ENCODE data around the gene SSTR1.

Gene SSTR1

DNA sequence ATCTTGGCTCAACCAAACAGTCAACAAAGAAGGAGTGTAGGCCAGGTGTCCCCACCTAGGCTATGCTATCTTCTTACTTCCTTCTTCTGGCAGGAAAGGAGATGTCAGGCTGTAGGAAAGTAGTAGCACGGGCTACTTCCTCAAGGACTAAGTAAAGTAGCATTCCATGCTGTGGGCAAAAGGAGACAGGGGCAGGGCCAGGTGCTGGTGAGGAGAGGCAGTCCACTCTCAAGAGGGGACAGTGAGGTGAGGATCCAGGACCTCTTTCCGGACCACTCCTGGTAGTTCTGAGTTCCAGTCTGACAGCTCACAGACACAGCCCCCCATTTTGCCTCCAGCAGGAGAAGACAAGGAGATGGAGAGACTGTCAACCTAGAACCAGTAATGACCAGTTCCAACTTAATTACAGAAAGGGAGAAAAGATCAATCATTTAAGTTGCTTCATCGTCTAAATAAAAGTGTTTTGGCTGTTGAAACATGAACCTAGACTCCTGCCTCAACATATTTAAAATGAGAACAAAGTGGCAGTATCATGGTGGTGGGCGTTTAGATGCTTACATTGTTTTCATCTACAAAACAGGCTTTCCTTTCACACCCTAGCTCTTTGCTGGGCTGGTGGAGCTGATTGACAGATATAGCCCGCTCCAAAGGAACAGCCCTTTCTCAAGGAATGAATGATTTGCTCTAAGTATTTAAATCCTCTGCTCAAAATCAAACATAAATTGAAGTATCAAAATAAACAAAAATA, 5.1 kb upstream of the SSTR1 start:
- DNase-seq (ENCODE audit: low read depth in 2 of 3, low spot score in 1 of 3), result no peak

DNA sequence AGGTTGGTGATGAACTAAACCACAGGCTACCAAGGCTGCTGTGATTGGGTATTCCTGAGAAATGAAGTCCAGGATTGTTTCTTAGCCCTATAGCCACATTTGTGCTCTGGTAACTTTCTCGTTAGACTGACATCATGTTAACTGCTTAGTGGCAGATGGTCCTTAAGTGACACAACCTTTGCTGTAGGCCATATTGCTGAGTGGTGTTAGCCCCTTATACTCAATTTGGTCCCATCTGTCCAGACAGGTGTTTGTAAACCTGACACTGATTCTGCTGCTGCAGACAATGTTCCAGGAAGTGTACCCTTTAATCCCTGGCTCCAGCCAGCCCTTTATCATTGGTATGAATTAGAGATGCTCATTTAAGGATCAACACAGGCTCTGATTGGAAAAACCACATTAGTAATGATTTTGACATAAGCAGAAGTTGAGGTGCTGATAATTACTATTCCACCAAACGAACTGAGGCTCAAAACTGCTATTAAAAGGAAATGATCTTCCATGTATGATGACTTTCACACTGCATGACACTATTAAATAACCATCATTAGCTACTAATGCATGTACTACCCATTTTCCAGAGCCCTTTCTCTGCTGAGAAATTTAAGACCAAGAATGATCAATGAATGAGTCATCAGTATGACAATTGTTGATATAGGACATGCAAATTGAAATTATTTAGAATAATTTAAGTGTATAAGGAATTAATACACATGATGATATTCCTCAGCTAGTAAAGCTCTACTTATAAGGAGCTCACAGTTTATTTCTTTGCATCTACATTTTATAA, 3.6 kb upstream of the SSTR1 start:
- DNase-seq (ENCODE audit: low read depth in 2 of 3, low spot score in 1 of 3), result no peak

DNA sequence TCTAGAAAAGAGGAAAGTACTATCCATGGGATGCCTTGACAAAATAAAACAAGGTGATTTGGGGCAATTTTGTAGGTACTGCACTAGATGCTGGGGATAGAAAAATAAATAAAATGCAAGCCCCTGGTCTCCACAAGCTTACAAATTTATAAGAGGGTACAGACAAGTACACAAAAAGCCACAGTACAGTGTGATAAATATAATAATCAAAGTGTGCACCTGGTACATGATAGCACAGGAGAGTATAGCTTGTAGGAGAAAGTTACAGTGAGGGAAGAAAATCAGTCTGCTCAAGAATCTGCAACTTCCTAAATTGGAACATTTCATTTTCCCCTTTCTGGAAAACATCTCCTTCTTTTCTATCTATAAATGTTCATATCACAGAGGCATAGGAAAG, 3.0 kb upstream of the SSTR1 start:
- no peak for DNase-seq (ENCODE audit: low read depth in 2 of 3, low spot score in 1 of 3)

DNA sequence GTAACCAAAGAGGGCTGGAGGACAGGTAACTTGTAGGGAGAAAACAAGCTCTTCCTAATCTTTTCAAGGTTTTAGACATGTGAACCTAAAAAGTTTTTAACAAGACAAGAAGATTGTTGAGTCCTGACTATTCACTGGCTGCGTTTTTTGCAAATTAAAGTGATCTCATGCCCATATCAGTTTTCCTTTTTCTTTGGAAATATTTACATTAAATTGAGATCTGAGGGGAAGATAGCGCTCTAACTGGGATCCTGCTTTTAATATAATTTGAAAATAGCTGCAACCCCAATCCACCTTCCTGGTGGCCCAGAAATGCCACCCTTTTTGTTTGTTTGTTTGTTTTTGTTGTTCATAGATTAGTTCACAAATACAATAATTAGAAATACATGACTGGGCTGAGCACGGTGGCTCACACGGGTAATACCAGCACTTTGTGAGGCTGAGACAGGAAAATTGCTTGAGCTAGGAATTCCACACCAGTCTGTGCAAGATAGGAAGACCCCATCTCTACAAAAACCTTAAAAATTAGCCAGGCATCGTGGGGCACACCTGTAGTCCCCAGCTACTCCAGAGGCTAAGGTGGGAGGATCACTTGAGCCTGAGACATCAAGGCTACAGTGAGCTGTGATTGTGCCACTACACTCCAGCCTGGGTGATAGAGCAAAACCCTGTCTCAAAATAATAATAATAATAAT, 2.4 kb upstream of the SSTR1 start:
- DNase-seq (ENCODE audit: low read depth in 2 of 3, low spot score in 1 of 3), result no peak

DNA sequence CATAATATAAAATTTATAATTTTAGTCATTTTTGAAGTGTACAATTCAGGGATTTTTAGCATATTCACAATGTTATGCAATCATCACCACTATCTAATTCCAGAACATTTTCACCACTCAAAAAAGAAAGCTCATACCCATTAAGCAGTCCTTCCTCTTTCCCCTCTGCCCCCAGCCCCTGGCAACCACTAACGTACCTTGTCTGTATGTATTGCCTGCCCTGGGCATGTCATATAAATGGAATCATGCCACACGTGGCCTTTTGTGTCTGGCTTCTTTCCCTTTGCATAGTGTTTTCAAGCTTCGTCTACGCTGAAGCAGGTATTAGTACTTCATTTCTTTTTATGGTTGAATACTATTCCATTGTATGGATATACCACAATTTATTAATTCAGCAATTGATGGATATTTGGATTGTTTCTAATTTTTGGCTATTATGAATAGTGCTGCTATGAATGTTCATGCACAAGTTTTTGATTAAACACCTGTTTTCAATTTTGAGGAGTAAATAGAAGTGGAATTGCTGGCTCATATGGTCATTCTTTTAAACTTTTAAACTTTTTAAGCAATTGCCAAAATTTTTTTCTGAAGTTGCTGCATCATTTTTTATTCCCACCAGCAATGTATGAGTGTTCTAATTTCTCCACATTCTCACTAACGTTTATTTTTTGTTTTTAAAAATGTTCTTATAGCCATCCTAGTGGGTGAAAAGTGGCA, 1.6 kb upstream of the SSTR1 start:
- no peak for DNase-seq (ENCODE audit: low read depth in 2 of 3, low spot score in 1 of 3)

DNA sequence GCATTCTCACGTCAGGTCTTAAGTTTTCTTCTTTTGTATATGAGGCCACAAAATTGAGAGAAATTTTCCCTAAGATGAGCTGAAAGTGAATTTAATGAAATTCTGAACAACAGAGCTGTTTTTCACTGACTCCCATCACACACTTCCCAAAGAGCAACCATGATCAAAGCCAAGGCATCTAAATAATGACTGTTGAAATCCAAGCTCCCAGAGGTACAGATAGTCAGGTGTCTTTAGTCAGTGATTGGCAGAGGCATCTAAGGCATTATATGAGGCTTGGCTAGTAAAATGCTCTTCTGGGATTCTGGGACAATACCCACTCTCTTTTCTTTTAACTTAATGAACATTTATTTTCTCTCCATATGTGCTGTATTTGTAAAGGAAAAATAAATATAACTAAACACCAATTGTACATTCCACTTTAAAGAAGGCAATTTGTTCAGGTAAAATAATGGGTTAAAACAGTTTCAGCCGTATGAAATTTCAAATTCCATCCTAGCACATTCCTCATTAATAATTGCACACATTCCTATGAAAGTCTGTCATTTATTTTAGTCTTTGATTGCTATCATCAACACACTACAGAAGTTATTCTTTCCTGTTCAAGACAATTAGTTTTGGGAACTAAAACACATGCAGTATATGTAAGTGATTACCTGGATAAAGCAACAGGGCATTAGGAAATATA, 871 bp upstream of the SSTR1 start:
- DNase-seq (ENCODE audit: low read depth in 2 of 3, low spot score in 1 of 3), result no peak

DNA sequence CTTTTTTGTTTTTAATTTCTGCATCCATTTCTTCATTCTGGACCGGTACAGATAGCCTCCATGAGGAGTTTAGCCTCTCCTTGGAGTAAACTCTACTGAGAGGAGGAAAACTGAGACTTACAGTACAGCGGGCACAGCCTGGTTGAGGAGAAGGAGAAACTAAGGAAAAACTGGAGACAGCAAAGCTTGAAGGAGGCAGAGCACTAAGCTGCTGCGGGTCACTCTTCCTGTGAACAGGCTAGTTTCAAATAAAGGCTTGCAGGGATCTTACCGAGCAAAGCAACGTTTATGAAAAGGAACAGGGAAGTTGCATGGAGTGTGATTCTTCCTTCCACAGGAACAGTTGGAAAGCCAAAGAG, 348 bp upstream of the SSTR1 start:
- no peak for DNase-seq (ENCODE audit: low read depth in 2 of 3, low spot score in 1 of 3)

DNA sequence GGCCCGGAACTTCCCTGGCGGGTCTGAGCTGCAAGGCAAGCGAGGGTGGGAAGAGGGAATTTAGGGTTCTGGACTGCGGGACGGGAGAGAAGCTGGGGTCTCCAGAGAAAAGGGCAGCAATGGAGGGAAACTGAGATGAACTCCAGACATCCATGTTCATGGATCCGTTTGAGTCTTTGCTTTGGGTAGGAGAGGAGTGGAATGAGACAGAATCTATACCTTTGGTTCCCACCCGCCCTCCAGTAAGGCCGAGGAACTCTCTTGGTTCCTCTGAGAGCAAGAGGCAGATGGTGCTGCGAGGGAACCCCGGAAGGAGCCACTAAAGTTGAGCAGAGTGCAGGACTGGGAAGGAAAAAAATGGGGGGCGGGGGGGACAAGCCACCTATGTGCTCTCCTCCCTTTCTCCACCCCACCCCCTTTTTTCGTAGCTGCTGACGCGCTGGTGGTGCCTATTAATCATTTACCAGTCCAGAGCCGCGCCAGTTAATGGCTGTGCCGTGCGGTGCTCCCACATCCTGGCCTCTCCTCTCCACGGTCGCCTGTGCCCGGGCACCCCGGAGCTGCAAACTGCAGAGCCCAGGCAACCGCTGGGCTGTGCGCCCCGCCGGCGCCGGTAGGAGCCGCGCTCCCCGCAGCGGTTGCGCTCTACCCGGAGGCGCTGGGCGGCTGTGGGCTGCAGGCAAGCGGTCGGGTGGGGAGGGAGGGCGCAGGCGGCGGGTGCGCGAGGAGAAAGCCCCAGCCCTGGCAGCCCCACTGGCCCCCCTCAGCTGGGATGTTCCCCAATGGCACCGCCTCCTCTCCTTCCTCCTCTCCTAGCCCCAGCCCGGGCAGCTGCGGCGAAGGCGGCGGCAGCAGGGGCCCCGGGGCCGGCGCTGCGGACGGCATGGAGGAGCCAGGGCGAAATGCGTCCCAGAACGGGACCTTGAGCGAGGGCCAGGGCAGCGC, 1.2 kb downstream of the SSTR1 start:
- no peak for DNase-seq (ENCODE audit: low read depth in 2 of 3, low spot score in 1 of 3)

DNA sequence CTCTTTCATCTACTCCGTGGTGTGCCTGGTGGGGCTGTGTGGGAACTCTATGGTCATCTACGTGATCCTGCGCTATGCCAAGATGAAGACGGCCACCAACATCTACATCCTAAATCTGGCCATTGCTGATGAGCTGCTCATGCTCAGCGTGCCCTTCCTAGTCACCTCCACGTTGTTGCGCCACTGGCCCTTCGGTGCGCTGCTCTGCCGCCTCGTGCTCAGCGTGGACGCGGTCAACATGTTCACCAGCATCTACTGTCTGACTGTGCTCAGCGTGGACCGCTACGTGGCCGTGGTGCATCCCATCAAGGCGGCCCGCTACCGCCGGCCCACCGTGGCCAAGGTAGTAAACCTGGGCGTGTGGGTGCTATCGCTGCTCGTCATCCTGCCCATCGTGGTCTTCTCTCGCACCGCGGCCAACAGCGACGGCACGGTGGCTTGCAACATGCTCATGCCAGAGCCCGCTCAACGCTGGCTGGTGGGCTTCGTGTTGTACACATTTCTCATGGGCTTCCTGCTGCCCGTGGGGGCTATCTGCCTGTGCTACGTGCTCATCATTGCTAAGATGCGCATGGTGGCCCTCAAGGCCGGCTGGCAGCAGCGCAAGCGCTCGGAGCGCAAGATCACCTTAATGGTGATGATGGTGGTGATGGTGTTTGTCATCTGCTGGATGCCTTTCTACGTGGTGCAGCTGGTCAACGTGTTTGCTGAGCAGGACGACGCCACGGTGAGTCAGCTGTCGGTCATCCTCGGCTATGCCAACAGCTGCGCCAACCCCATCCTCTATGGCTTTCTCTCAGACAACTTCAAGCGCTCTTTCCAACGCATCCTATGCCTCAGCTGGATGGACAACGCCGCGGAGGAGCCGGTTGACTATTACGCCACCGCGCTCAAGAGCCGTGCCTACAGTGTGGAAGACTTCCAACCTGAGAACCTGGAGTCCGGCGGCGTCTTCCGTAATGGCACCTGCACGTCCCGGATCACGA, 2.2 kb downstream of the SSTR1 start:
- DNase-seq (ENCODE audit: low read depth in 2 of 3, low spot score in 1 of 3), result no peak

DNA sequence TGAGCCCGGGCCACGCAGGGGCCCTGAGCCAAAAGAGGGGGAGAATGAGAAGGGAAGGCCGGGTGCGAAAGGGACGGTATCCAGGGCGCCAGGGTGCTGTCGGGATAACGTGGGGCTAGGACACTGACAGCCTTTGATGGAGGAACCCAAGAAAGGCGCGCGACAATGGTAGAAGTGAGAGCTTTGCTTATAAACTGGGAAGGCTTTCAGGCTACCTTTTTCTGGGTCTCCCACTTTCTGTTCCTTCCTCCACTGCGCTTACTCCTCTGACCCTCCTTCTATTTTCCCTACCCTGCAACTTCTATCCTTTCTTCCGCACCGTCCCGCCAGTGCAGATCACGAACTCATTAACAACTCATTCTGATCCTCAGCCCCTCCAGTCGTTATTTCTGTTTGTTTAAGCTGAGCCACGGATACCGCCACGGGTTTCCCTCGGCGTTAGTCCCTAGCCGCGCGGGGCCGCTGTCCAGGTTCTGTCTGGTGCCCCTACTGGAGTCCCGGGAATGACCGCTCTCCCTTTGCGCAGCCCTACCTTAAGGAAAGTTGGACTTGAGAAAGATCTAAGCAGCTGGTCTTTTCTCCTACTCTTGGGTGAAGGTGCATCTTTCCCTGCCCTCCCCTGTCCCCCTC, 3.0 kb downstream of the SSTR1 start:
- DNase-seq (ENCODE audit: low read depth in 2 of 3, low spot score in 1 of 3), result no peak

DNA sequence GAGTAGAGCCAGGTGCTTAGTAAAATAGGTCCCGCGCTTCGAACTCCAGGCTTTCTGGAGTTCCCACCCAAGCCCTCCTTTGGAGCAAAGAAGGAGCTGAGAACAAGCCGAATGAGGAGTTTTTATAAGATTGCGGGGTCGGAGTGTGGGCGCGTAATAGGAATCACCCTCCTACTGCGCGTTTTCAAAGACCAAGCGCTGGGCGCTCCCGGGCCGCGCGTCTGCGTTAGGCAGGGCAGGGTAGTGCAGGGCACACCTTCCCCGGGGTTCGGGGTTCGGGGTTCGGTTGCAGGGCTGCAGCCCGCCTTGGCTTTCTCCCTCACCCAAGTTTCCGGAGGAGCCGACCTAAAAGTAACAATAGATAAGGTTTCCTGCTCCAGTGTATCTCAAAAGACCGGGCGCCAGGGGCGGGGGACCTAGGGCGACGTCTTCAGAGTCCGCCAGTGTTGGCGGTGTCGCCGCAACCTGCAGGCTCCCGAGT, 3.6 kb downstream of the SSTR1 start:
- no peak for DNase-seq (ENCODE audit: low read depth in 2 of 3, low spot score in 1 of 3)

DNA sequence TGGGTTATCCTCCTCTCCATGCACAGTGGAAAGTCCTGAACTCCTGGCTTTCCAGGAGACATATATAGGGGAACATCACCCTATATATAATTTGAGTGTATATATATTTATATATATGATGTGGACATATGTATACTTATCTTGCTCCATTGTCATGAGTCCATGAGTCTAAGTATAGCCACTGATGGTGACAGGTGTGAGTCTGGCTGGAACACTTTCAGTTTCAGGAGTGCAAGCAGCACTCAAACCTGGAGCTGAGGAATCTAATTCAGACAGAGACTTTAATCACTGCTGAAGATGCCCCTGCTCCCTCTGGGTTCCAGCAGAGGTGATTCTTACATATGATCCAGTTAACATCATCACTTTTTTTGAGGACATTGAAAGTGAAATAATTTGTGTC, 4.4 kb downstream of the SSTR1 start:
- DNase-seq (ENCODE audit: low read depth in 2 of 3, low spot score in 1 of 3), result no peak

DNA sequence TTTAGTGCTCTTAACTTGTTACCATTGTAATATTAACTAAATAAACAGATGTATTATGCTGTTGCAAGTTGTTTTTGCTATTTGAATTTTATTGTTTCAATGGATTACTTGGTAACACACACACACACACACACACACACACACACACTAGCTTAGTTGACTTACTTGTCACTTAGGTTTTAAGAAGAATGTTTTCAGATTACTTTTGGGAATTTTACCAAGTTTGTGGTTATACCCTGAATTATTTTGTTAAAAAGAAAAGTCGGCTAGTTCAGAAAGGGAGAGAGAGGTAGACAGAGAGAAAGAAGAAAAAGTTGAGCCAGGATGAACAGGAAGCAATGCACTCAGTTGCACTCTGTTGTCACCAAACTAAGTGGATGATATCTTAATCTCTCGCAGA, 5.3 kb downstream of the SSTR1 start:
- DNase-seq (ENCODE audit: low read depth in 2 of 3, low spot score in 1 of 3), result no peak

DNA sequence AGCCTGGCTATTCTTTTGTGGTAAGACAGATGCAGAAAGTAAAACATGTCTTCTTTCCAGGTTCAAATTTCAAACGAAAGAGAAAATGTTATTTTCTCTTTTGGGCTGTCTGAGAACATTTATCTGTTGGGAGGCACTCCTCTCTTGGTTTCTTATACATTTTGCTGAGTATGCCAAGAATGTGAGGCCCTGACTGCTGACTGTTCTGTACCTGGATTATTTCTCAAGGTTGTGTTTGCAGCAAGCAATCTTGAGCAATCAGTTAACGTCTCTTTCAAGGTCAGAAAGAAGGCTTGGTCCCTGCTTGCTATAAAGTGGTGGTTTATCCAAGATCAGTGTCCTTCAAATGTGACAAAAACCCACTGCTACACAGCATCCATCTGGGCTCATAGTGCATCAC, 9.8 kb downstream of the SSTR1 start:
- no peak for DNase-seq (ENCODE audit: low read depth in 2 of 3, low spot score in 1 of 3)

DNA sequence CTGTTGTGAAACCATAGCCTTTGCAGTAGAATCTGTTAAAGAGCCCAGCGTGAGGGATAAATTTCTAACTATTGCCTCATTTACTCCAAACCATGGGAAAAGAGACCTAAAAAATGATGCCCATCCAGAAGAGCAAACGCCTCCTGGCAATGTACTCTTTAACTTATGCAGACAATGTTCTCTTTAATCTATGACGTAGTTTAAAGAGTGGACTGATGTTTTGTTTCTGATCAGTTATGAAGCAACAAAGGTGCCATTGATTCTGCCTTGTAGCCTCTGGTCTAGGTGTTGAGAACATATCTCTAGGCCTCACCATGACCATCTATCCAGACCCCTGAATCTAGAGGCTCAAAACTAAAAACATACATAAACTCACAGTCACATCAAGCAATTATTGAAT, 13.4 kb downstream of the SSTR1 start:
- no peak for DNase-seq (ENCODE audit: low read depth in 2 of 3, low spot score in 1 of 3)

DNA sequence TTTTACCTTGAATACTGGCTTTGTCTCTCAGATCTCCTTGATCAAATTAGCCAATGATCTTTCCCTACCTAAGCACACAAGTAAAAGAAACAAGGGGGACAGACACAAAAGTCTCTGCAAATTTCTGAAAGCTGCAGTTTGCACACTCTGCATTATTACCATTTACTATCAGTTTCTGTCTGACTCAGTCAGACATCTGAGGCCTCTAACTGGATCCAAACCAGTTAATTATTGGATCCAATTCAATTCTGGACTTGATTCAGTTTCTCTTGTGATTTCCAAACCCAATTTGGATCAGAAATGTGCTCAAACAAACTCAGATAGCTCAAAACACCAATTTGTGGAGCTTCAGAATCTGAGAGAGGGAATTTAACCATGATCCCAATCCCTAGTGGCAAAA, 16.6 kb downstream of the SSTR1 start:
- DNase-seq (ENCODE audit: low read depth in 2 of 3, low spot score in 1 of 3), result no peak

DNA sequence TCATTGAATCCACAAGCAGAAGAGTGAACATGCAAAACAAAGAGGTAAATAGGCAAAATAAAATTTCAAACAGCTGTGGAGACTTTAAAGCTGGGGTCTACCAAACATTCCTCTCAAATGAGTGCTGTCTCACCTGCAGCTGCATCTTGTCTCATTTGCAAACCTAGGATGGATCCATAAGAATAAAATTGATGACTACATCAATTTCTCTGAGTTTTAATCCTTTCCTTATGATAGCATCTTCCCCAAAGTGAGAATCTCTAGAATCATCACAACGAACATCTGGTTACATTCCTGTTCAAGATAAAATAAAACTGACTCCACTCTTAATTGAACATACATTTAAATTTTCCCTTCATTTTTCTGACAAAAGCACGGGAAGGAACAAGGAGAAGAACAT, 18.2 kb downstream of the SSTR1 start:
- no peak for DNase-seq (ENCODE audit: low read depth in 2 of 3, low spot score in 1 of 3)

DNA sequence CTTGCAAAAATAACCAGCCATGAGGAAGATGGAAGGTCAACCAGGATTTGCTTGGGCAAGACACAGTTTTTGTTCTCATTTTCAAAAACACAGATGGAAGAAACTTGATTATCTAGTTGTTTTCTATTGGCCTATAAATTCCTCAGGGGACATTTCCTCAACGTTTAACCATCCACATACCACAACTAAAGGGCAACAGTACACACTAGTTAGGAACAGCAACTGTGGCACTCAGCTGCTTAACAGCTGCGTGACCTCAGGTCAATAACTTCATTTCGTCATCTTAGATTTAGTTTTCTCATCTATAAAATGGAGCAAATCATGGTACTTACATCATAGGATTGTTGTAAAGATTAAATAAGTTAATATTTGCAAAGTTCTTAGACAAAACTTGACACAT, 18.7 kb downstream of the SSTR1 start:
- DNase-seq (ENCODE audit: low read depth in 2 of 3, low spot score in 1 of 3), result no peak

Data from stimulated activated CD4-positive, alpha-beta T cell treated with anti-CD3 and anti-CD28 coated beads, Interleukin-12 subunit alpha, Interleukin-12 subunit beta, amount 100 ng/mL, for 48 hours (primary cell).